NCI-H69 (cell line): ENCODE measurements around the gene KIR3DL1.
"Not testable (repeated sequence)": the region's sequence is repeated elsewhere in the genome, so short reads cannot be mapped to it uniquely, and the experiment has no call there.

Experiments used
- DNase-seq: peaks from one replicate; lab custom pipeline; 2025; lab: John Stamatoyannopoulos, UW

KIR3DL1 gene

GRCh38 chr19:54816251-54816650, at the start of gene KIR3DL1:
TSS of gene KIR3DL1 (plus strand) at chr19:54816468.
- not testable (repeated sequence) for DNase-seq

DNA sequence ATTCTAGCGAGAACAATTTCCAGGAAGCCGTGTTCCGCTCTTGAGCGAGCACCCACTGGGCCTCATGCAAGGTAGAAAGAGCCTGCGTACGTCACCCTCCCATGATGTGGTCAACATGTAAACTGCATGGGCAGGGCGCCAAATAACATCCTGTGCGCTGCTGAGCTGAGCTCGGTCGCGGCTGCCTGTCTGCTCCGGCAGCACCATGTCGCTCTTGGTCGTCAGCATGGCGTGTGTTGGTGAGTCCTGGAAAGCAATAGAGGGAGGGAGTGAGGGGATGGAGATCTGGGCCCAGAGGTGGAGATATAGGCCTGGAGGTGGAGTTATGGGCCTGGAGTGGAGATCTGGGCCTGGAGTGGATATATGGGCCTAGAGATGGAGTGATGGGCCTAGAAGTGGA, 46.6 kb upstream of the KIR3DL1 start, which contains the start of gene KIR2DL1:
Gene KIR2DL1 (plus strand): TSS at position 148 of the 400 bp plus-strand sequence. CDS start 58 bp downstream, at position 206.
- DNase-seq, result not testable (repeated sequence)

GRCh38 chr19:54770511-54770910, 45.8 kb upstream of the KIR3DL1 start:
- not testable (repeated sequence) for DNase-seq

GRCh38 chr19:54771018-54771960, 45.0 kb upstream of the KIR3DL1 start:
- DNase-seq, result not testable (repeated sequence)

GRCh38 chr19:54772666-54773065, 43.6 kb upstream of the KIR3DL1 start:
- DNase-seq, result not testable (repeated sequence)

- not testable (repeated sequence) for DNase-seq
Measured at GRCh38 chr19:54775095-54775815, 41.0 kb upstream of the KIR3DL1 start.

DNA sequence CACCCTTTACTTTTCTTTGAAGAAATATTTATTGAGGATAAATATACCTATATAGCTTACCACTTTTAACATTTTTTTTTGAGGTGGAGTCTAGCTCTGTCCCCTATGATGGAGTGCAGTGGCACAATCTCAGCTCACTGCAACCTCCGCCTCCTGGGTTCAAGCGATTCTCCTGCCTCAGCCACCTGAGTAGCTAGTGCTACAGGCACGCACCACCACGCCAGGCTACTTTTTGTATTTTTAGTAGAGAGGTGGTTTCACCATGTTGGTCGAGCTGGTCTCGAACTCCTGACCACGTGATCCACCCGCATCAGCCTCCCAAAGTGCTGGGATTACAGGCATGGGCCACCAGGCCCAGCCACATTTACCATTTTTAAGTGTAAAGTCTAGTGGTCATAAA, 40.4 kb upstream of the KIR3DL1 start:
- DNase-seq, result not testable (repeated sequence)

DNA sequence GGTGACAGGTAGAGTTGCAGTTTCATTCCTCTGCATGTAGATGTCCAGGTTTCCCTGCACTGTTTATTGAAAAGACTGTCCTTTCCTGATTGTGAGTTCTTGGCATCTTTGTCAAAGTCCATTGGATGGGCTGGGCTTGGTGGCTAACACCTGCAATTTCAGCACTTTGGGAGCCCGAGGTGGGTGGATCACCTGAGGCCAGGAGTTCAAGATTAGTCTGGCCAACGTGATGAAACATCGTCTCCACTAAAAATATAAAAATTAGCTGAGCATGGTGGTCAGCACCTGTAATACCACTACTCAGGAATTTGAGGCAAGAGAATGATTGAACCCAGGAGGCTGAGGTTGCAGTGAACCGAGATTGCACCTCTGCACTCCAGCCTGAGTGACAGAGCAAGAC, 38.4 kb upstream of the KIR3DL1 start:
- DNase-seq, result not testable (repeated sequence)

- not testable (repeated sequence) for DNase-seq
Measured at GRCh38 chr19:54778896-54779295, 37.4 kb upstream of the KIR3DL1 start.

GRCh38 chr19:54782916-54783315, 33.4 kb upstream of the KIR3DL1 start:
- DNase-seq, result not testable (repeated sequence)

GRCh38 chr19:54786091-54786723, 30.1 kb upstream of the KIR3DL1 start:
- DNase-seq, result peak; percentile 32

- DNase-seq, result not testable (repeated sequence)
Measured at GRCh38 chr19:54788154-54788553, 28.1 kb upstream of the KIR3DL1 start.

DNA sequence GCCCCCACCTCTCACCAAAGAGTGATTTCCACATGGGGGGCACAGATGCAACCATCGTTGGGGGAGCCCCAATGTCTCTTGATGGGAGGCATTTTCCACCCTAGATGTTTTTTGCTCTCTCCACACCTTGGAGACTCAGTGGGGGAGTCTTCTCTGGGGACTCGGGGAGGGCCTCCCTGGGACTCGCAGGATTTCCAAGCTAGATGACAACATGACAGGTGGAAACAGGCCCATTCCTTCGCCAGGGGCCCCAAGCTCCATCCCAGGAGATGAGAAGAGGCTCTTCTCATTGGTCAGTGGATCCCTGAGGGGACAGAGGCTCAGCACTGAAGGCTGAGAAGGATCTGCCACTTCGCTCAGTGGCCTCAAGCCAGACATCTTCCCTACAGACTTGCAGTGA, 25.6 kb upstream of the KIR3DL1 start:
- no peak for DNase-seq

GRCh38 chr19:54791476-54791875, 24.8 kb upstream of the KIR3DL1 start:
- no peak for DNase-seq

- DNase-seq, result no peak
Measured at GRCh38 chr19:54792814-54793213, 23.5 kb upstream of the KIR3DL1 start.

GRCh38 chr19:54795758-54796157, 20.5 kb upstream of the KIR3DL1 start:
- no peak for DNase-seq

DNA sequence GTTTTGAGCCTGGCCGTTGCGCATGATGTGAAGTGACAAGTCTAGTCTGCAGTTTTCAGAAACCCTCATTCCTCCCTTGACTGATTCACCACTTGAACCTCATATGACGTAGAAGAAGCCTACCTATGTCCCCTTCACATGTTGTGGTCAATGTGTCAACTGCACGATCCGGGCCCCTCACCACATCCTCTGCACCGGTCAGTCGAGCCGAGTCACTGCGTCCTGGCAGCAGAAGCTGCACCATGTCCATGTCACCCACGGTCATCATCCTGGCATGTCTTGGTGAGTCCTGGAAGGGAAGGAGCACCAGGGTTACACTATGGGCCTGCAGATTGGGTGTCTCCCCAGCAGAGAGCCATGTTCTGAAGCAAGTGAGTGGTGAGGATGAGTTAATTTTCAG, 12.9 kb upstream of the KIR3DL1 start, which contains the start of gene KIR2DL4:
Gene KIR2DL4 (plus strand): TSS at position 201 of the 400 bp plus-strand sequence. CDS start 42 bp downstream, at position 243.
- no peak for DNase-seq

DNA sequence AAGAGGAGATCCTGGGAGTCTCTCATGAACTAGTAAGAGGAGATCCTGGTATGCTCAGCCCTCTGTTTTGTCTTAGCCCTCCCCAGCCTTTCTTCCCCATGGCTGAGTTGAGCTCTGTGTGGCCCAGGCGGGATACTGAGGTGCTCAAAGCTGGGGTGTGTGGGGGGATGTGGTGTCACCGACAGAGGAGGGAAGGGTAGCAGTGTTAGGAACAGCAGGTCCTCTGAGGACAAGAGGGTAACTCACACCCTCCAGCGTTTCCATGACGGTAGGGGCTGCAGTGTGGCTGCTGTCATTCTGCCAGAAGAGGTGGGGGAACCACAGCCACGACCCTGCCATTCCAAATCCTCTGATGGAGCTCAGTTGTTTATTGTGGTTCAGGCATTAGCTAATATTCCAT, 12.2 kb upstream of the KIR3DL1 start:
- no peak for DNase-seq

GRCh38 chr19:54804571-54804970, 11.7 kb upstream of the KIR3DL1 start:
- DNase-seq, result no peak

- no peak for DNase-seq
Measured at GRCh38 chr19:54805665-54806515, 10.4 kb upstream of the KIR3DL1 start.

- no peak for DNase-seq
Measured at GRCh38 chr19:54806516-54806838, 9.8 kb upstream of the KIR3DL1 start.
